Measurements from ENCODE around the gene MIEN1. TPM values are rescaled to one million over a fixed set of nuclear protein-coding genes. Genes with fewer than 3 reads are reported as not detected.

MIEN1 gene
- total RNA-seq, 1 experiment from 2014 or later, result 50.8 TPM

GRCh38 chr17:39697961-39698360, 32.4 kb downstream of the MIEN1 start:
- peaks cover 56 to 68% of the 10 kb centered on the region in 2 experiments for H3K4me1 Mint-ChIP-seq
- peaks cover 27% of the 10 kb centered on the region; the same call in 1 of the 2 replicates for H3K4me1 ChIP-seq (ENCODE audit: insufficient read depth, low read length)
- peaks cover 21% of the 10 kb centered on the region for H3K79me2 ChIP-seq (ENCODE audit: insufficient read depth, low read length)

More at GRCh38 chr17:39697961-39698360, 32.4 kb downstream of the MIEN1 start:
- Histone ChIP-seq H2AFZ (ENCODE audit: low read length) (no peak overlapping the region), H4K5ac (ENCODE audit: insufficient read length, low read depth, low read length) (no peak overlapping the region), H4K8ac (replicated peaks; ENCODE audit: insufficient read length, low read depth, low read length) (no peak overlapping the region), H3K4ac (ENCODE audit: low read depth, low read length) (no peak overlapping the region), H3K18ac (ENCODE audit: insufficient read length, low read depth, low read length) (no peak overlapping the region), H2BK5ac (ENCODE audit: insufficient read length, low read length) (no peak overlapping the region), H2BK15ac (ENCODE audit: low read depth, low read length) (no peak overlapping the region), H3K23me2 (ENCODE audit: insufficient read length, low read depth, low read length, poor library complexity, severe bottlenecking) (peaks cover 8% of the 10 kb centered on the region), H4K91ac (ENCODE audit: insufficient read length, low read depth, low read length) (no peak overlapping the region), H2BK20ac (ENCODE audit: low read depth, low read length, poor library complexity, severe bottlenecking) (no peak overlapping the region), H2BK12ac (ENCODE audit: insufficient read length, low read depth, low read length) (no peak overlapping the region), H2AK5ac (ENCODE audit: insufficient read length, low read length) (no peak overlapping the region), H3K79me1 (ENCODE audit: insufficient read depth, low read depth, low read length, poor library complexity, severe bottlenecking) (no peaks in the 10 kb centered on the region), H3K56ac (ENCODE audit: insufficient read length, low read depth, low read length) (no peak overlapping the region), H3K4me2 (ENCODE audit: insufficient read depth, insufficient read length, low read length) (no peak overlapping the region), H3K14ac (ENCODE audit: insufficient read depth, low read length) (no peak overlapping the region), H3T11ph (ENCODE audit: low read length) (no peak overlapping the region), H2BK120ac (ENCODE audit: low read depth, low read length, poor library complexity, severe bottlenecking) (no peak overlapping the region), H4K20me1 (ENCODE audit: control insufficient read depth, insufficient read depth, insufficient read length) (no peaks in the 10 kb centered on the region), H3K27ac (ENCODE audit: insufficient read length, low read depth, low read length) (no peak overlapping the region), H3K27me3 (ENCODE audit: insufficient read depth, low read length) (no peaks in the 10 kb centered on the region), H3K9me3 (ENCODE audit: control insufficient read depth, low read depth, low read length) (no peaks in the 10 kb centered on the region), H3K23ac (ENCODE audit: insufficient read length, low read depth, low read length) (no peak overlapping the region), H3K9ac (ENCODE audit: extremely low read depth, insufficient read length, low read length) (no peak overlapping the region)
- Mint-ChIP-seq H3K27ac (no peak overlapping the region; a peak in 1 of 7 replicates), H3K4me3 (peak overlapping the region in 1 of 2 experiments; percentile 49; a peak in 1 of 5 replicates), H3K36me3 (ENCODE audit: insufficient read depth in 1 of 3, low read depth in 3 of 3) (peaks cover 4 to 19% (median 10%) of the 10 kb centered on the region in 3 experiments; a peak in 6 of 7 replicates), H3K27me3 (ENCODE audit: low read depth) (no peaks in the 10 kb centered on the region; the same call in 1 of the 2 replicates), H3K9me3 (no peaks in the 10 kb centered on the region)
- no peak for TF ChIP-seq CTCF (conservative IDR thresholded peaks at IDR 0.05)
- no peak for DNase-seq
- WGBS (ENCODE audit: extremely low coverage, insufficient read length, low lambda C conversion rate), result no CpG with 5 or more reads among the region's 5 CpGs

Data from H9 (cell line).